GM18520 (cell line): Measurements from ENCODE around the gene SHC3.

Experiments
- ATAC-seq: cut with Tn5 transposase; IDR thresholded peaks from one replicate; pipeline ENCODE4 v1.9.1; 2021; ENCODE audit not compliant: unreplicated experiment

SHC3 gene

DNA sequence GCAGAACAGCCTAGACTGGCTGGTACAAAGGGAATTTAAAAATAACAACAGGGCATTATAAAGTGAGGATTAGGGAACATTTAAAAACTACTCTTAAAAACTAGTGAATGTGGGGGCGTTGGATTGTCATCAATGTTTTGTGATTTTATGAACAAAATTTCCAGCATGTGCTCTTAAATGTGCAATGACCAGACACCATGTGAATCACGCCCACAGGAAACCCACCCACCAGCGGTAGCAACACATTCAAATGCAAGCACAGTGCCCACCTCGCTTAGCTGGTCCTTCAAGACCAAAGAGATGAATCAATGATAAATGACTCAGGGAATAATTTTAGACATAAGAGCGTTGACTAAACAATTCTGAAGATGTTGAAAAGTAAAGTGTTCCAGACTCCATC, 146.4 kb downstream of the SHC3 start:
- ATAC-seq: no peak

DNA sequence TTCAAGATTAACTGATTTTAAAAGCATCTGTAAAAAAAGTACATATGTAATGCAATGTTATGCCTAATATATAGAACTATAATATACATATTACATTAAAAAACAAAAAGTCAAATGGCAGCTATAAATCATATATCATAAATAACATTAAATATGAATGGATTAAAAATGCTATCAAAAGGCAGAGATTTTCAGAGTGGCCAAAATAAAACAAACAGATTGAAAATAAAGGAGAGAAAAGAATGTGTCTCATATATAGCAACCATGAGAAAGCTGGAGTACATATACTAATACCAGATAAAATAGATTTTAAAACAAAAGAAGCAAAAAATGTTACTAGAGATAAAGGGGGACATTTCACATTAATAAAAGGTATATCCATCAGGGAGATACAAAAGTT, 148.8 kb downstream of the SHC3 start:
- ATAC-seq: no peak

DNA sequence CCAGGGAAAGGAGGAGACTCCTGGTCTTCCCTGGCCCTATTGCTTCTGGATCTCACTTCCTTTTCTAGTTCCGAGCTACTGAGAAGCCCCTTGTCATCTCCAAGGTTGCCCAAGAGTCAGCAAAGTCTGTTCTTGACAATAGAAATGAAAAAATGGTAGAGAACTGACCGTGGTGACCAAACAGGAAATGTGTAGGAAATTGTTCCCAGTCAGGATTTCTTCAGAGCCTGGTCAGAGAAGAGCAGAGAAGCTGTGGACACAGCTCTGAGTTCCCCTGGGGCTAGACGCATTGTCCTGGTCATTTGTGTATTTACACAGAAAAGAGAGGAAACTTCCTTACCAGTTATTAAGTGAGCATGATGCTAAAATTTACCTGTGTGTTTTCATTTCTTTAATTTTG, 151.7 kb downstream of the SHC3 start:
- ATAC-seq: no peak

DNA sequence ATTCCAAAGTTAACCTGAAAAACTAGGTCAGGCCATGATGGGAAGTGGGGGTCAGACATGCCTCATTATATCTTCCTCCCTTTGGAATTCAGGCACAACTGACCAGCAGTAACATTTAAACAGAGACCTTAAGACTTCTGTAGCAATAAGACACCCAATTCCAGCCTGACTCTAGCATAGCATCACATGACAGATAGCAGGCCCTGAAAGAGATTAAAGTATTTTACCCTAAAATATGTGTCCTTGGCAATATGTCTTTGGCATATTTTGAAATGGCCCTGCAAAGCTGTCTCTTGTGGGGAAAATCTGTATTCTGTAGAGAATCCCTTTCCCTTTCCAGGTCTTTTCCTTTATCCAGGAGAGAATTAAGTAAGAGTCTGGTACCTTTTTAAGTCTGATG, 153.1 kb downstream of the SHC3 start:
- no peak for ATAC-seq

DNA sequence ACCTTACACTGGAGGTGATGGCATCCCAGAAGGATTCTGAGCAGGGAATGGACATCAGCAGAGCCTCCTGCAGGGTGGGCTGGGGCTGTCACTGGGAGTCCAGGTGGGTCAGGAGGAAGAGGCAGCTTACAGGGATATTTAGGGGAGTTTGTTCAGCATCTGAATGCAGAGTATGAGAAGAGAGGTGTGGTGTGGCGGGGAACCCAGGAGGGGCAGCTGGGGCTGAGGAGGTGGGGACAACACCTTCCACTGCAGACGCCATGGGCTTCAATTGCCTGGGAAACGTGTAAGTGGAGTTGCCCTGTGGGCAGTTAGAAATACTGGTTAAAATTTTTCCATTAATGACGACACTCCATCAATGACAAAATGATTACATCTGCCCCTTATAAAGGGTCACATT, 153.9 kb downstream of the SHC3 start:
- ATAC-seq: no peak

DNA sequence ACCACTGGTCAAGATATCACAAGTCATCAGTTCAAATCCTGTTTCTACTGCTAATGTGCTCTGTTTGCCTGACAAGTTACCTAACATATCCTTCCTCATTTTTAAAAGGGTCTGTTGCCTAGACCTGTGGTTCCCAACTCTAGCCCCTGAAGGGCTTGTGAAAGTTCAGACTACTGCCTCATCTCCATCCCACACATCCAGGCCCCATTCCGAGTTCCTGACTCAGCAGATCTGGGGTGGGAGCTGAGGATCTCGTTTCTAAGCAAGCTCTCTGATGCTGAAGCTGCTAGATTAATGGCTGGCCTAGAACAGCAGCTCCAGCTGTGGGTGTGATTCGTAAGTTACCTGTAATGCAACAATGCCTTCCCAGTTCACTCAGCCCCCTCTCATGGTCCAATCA, 154.9 kb downstream of the SHC3 start:
- ATAC-seq: no peak

DNA sequence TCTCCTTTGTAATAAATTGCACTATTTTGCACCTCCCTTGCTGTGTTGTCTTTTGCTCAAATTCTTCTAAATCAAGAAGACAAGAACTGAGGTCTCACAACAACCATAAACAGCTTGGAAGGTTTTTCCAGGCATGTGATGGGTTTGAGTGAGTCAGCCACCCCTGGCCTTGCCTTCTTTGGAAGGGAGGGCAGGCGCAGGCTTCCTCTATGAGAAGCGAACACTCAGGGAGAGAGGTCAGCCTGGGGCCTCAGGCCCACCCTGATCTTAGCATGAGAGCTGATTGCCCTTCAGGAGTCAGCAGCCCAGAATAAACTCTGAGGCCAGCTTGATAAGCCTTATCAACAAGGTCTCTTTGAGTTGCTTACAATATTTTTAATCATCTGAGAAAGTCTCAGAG, 155.7 kb downstream of the SHC3 start:
- no peak for ATAC-seq

DNA sequence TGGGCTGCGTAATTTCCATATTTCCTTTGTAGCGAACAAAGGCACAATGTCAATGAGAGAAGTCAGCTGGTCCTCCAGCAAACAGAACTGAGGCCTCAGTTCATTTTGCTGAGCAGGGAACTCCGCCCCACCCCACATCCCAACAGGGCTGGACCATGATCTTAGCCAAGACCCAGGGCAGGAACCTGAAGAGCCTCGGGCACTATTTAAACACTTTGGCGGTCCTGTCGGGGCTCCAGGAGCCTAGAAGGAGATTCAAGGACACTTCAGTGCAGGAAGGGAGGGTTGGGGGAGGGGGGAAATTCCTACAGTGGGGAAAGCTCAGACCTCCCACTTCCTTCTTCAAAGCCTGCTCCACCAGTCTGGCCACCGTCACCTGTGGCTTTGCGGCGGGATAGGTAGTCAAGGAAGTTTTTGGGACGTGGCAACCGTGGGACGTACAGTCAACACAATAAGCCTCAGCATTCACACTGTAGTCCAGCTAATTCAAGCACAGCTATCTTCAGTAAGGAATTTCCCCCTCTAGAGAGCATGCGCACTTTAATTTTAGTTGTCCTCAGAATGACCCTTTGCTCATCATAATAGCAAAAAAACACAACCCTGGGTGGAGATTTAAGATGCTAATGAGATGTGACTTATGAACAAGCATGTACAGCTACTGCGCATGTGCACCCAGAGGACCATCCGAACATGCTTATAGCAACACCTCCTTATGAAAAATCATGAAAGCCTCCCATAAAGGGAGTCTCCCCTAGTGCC, 156.4 kb downstream of the SHC3 start:
- ATAC-seq: no peak

DNA sequence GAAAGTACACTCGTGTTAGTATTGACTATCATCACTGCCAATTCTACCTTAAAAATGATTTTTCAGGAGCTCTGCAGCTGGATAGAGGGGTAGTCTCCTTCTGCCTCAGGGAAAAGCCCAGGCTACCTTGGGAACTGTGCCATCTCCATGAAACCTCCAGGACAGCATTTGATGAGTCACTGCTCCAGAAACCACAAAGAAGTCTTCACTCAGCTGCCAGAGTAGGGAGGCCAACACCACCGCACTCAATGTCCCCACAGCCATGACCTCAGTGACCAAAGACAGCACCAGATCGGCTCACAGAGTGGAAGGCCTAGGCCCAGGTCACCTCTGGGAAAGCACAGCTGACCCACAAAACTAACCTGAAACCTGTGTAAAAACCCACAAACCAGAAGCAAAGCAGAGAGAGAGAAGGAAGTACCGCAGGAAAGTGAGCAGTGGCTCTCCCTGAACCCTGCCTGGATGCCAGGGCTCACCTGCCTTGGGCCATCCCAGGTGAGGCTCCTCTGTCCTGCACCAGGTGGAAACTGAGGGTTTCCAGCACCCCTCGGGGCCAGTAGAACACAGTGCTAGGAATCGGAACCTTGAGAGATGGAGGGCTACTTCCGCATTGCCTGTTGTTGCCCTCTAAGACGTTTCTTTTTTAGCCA, 157.3 kb downstream of the SHC3 start:
- no peak for ATAC-seq

DNA sequence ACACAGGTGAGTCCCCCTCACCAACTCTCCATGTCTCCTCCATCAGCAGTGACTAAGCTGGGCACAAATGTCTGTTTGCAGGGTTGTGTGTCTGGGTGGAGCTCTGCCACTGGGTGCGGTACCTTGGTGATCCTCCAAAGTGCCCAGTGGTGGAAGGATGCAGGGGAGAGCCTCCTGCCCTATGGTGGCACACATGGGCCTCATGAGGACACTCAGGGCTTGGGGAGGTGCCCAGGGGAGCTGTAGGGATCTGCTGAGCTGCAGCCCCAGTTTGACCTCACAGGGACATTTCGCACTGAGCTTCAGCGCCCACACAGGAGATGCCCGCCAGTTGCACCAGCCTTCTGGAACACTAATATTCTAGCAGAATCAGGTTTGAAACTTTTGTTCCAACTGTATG, 157.9 kb downstream of the SHC3 start:
- ATAC-seq: no peak

DNA sequence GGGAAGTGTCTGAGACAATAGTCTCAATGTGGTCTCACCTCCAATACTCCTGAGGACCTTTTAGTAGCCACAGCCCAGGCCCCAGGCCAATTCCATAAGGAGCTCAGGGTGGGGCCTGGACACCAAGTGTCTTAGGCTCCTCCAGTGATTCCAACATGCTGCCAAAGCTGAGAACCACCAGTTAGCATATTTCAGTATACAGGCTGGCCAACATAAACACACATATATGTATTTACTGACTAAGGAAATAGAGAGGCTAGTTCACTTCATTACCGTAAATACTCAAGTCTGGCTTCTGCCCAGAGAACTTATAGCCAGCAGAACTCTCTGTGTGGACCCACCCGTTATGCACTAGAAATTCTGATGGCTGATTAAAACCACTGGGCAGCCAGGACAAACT, 163.3 kb downstream of the SHC3 start:
- ATAC-seq: no peak

DNA sequence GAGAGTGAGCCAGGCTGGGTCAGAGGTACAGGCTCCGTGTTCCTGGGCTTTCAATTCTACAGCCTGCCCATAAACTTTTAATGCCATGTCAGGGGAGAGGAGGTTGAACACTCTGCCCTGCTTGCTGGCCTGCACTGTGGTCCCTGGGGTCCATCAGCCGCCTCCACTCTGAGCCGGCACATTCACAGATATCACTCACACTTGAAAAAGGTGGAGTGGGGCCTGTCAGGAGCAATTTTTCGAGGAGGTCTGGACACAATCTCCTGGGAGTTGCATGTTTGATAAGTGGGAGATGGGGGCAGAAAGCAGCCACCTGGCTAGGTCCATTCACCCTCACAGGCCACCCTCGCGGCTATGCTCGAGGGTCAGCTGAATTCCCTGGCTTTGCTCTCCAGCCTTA, 164.5 kb downstream of the SHC3 start:
- ATAC-seq: no peak

DNA sequence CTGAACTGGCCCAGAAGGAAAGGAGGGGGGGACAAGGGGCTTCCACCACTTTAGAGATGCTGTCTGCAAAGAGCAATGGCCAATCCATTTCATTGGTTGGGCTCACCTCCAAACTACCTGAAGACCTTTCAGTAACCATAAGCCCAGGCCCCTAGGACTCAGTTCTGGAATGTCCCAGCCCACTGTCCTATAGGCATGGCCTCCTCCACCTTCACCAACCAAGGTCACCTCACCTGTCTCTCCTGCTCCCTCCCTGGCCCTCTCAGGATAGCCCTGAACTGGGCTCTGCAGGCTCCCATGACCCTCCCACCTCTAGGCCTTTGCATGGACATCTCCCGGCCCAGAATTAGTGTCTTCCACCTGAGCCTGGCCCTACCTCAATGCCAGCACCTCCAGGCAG, 165.0 kb downstream of the SHC3 start:
- ATAC-seq: no peak

DNA sequence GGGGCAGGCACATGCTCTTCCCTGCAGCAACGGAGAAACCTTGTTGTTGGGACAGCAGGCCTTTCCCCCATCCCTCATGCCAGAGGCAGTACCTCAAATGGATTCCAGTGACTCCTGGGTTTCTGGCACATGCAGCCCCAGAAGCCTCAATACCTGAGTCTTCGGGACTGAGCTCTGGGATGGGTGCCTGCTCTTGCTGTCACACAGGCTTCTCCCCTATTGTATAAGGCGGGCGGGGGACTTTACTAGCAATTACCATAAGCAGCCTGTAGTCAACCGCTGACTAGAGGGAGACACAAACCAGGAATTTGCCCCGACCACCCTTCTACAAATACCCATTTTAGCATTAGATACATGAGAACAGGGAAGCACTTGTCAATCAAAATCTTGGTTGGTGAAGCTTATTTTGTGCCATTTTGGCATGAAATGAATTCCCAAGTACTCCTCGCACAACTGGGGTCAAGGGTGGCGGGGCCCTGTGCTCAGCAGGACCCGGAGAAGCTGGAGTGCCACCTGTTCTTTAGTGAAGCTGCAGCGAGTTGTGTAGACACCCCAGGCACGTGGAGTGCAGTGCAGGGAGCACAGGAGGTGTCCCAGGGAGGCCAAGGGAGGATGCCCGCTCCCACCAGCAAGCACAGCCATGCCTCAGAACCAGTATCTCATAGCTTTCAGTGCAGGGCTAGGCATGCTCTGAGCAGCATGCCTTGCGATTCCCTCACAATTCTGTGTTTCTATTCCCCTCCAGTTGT, 166.2 kb downstream of the SHC3 start:
- no peak for ATAC-seq

DNA sequence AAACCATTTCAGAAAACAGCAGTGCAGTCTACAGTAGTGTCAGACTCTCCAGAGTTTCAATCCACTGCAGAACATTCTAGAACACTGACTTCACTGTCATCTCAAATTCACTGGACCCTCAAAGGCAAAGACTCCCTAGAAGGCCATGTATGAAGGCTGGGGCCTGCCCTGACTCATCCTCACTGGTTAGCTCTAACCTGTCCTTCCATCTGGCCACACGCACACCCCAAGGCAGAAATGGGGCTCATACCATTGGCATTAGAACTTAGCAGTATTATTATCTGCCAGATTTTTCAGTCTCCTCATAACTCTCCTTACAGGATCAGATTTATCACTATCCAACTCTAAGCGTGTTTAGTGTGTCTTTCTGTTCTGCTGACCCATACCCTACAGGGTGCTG, 166.9 kb downstream of the SHC3 start:
- ATAC-seq: no peak

DNA sequence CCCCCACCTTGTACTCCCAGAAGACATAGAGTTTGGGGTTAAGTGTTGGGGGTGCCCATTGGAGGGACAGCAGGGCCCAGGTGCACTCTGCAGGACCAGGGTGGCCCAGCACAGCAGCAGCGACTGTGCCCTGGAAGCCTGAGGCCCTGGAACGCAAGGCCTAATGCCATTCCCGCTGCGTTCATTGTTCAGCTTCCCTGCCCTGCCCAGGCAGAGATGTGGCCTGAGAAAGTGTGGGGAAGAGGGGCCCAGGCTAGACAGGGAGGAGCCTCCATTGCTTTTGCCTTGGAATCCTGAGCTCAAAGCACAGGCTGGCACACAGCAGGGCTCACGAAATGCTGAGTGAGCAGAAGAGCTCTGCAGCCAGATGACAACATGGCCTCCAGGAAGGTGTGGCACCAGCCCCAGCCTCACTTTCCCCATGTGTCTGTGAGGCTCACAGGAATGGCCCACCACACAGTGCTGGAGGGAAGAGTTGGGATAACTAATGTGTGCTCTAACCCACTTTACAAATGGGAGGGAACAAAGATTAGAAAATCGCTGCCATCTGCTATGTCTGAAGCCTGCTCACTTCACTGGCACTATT, 168.0 kb downstream of the SHC3 start:
- no peak for ATAC-seq

DNA sequence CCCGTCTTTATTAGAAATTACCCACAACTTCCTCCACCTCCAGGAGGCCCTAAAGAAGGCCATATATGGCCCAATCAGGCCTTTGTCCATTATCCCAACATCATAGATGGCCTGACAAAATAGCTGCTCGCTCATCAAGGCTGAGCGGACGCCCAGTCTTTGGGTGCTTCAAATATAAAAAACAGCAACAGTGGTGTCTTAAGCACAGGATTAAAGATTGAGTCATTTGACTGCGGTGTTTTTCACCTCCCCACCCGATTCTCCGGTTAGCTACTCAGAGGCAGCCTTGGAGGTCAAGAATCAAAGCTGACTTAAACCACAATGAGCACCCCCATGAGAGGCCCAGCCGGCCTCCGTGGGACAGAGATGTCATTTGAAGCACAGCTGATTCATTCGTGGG, 168.6 kb downstream of the SHC3 start:
- ATAC-seq: no peak

DNA sequence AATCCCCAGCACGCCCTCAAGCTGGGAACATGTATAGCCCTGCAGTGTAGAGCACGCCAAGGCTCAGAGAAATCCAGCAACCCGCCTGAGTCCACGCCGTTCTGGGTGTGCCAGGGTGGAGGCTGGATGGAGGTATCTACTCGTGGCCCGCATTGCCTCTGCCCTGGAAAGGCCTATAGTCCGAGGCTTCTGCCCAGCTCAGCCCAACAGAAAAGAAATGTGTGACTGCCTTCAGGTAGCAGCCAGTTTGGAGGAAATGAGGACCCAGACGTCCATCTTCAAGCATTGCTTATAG, 169.1 kb downstream of the SHC3 start:
- no peak for ATAC-seq

DNA sequence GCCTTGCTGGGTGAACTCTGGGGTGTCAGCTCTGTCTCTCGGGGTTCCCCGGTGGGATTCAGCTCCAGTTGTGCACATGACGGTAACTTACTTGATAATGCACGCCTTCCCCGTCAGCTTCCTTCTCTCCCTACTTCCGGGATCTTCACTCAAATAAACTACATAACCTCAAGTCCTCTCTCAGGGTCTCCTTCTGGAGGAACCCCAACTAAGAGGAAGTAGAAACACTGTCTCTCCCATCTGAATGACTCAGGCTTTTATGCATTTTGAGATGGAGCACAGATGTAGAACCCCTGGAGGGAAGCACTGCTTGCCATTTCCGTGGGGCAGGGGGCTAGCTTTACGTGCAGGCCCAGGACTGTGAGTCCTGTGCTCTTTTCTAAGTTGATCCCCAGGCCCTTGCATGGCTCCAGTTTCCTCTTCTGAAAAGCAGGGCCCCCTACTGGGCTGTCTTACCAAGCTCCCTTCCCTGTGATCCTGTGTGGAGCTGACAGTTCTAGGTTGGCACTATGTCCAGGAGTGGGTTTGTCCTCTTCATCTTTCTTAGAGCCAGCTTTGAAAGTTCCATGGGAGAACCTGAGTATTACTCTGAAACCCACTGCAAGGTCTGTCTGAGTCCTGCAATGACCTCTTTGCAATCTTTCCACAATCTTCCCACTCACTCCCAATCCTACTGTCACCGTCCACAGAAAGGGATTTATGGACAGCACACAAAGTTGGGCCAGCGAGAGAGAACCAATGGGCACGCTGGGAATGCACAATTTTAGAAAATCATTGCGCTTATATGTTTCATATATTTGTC, 169.7 kb downstream of the SHC3 start:
- ATAC-seq: no peak

DNA sequence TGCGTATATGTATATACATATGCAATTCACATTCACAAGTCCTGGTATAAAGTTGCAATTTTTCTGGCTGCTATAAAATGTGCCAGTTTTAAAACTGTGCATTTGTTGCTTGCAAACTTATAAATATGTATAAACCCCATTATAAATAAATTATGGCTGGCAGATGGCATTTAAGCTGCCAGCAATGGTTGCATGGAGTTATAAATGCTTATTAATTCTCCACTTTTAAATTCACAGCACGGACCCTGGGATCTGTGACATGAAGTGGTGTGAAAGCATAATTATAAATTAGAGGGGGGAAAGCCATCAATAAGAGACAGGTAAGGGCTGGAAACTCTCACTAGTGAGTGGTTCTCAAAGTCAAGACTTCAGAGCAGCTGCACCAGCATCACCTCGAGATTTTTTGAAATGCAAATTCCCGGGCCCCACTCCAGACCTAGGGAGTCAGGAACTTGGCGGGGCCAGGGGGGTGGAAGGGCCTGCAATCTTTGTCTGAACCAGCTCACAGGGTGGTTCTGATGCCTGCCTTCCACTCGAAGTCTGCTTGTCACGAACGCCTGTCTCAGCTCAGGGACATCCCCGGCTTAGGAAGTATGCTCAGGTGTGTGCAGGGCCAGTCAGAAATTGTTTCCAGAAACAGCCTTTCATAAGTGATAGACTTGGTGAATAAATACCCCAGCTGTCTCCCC, 170.4 kb downstream of the SHC3 start:
- no peak for ATAC-seq
